Astrocyte (in vitro differentiated cells and primary cell): ENCODE measurements around the gene MTHFD1.

ENCODE experiments used
- EZH2 ChIP-seq: IDR thresholded peaks from 2 replicates; pipeline ENCODE4 v1.6.1; 2012; ENCODE audit warnings: mild to moderate bottlenecking, low read length, inconsistent platforms; ENCODE audit not compliant: insufficient read depth
- TF ChIP-seq, protein P1 (sequence below): IDR thresholded peaks from 2 replicates; pipeline ENCODE4 v1.5.1; 2011; ENCODE audit warnings: low read depth, mild to moderate bottlenecking, inconsistent platforms, low read length, moderate library complexity; ENCODE audit not compliant: insufficient read depth

DNA sequence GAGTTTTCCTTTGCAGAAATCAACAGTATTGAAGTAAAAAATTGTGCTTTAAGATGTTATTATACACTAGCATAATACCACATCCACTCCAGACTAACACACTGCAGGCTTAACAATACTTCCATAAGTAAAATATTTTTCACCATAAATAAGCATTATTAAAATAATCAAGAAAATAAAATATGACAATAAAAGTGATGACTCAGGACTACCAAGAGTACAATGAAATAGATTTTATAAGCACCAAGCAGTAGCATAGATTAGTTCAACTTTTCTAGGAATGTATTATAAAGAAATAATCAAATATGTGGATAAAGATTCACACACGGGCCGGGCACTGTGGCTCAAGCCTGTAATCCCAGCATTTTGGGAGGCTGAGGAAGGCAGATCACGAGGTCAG is 40.4 kb upstream of the MTHFD1 start:
- TF ChIP-seq EZH2: no peak
- TF ChIP-seq, protein P1, sequence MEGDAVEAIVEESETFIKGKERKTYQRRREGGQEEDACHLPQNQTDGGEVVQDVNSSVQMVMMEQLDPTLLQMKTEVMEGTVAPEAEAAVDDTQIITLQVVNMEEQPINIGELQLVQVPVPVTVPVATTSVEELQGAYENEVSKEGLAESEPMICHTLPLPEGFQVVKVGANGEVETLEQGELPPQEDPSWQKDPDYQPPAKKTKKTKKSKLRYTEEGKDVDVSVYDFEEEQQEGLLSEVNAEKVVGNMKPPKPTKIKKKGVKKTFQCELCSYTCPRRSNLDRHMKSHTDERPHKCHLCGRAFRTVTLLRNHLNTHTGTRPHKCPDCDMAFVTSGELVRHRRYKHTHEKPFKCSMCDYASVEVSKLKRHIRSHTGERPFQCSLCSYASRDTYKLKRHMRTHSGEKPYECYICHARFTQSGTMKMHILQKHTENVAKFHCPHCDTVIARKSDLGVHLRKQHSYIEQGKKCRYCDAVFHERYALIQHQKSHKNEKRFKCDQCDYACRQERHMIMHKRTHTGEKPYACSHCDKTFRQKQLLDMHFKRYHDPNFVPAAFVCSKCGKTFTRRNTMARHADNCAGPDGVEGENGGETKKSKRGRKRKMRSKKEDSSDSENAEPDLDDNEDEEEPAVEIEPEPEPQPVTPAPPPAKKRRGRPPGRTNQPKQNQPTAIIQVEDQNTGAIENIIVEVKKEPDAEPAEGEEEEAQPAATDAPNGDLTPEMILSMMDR: no peak
